HG02870 (cell line): Measurements from ENCODE around the gene SHROOM4.

Experiments used
- ATAC-seq: cut with Tn5 transposase; IDR thresholded peaks from one replicate; pipeline ENCODE4 v1.9.1; 2021; ENCODE audit warnings: mild to moderate bottlenecking, moderate library complexity; ENCODE audit not compliant: unreplicated experiment

The SHROOM4 gene

DNA sequence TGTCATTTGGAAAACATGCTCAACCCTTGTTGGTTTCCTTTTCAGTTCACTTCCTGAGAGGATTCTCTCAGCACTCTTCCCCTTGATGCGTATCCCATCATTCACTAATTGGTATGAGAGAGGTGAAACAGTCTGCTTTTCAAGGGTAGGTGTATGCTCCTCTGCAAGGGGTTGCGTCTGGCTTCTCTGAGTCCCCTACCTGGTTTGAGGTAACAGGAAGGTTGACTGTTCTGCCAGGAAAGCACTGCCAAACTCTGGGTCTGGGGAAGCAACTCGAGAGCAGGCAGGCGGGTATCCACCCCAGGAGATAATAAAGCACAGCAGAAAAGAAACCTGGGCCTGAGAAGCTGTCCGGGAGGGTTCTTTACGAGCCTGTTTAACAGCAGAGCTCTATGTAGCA lies 101.2 kb downstream of the SHROOM4 start:
- ATAC-seq: no peak

DNA sequence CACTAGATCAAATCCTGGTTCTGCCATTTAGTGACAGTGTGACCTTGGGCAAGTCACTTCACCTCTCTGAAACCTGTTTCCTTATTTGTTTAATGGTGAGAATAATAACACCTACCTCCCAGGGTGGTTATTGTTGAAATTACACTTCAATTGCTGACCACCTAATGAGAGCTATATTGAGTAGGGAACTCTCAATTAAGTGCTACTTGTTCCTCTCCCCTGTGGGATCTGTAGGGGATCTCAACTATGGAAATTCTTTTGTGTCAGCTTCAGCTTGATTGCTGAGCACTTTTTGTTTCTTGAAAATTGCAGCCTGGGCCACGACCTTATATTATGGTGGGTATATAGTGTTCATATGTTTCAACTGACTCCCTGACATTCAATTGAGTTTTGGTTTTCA lies 102.1 kb downstream of the SHROOM4 start:
- no peak for ATAC-seq

GRCh38 chrX:50707955-50708699 lies 105.9 kb downstream of the SHROOM4 start:
- ATAC-seq: no peak

GRCh38 chrX:50707405-50707804 lies 106.6 kb downstream of the SHROOM4 start:
- ATAC-seq: no peak

DNA sequence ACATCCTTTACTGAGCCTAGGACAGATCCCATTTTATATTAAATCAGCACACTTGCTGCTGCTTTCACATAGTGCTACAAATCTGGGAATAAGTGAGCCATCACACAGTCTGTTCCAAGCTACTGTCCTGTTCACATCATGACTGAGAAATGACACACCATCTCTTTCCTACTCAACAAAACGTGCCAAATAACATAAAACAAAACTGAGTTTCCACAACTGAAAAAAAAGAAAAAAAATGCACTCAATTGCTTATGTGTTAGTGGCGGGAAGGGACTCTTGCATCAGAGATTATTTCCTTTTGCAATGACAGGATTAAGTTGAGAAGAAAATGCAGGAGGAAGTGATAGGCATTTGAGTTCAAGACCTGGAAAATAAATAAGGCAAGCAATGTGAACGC lies 109.0 kb downstream of the SHROOM4 start:
- ATAC-seq: no peak

GRCh38 chrX:50704360-50704759 lies 109.6 kb downstream of the SHROOM4 start:
- no peak for ATAC-seq

DNA sequence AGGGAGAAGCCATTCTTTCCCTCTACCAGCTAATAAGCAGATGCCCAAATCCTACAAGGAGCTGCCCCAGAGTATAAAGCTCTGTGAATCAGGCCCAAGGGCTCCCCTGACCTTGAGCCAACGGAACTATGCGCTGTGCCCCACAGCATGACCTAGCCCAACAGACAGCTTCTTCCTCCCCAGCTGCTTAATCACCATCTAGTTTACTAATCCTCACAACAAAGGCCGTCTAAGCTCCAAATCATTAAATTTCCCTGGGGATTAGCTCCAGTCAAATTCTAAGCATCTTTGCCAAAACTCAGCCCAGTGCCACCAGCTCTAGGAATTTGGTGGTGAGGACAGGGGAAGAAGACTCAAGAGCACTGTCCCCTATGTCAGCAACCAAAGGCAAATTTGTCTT lies 113.1 kb downstream of the SHROOM4 start:
- no peak for ATAC-seq

DNA sequence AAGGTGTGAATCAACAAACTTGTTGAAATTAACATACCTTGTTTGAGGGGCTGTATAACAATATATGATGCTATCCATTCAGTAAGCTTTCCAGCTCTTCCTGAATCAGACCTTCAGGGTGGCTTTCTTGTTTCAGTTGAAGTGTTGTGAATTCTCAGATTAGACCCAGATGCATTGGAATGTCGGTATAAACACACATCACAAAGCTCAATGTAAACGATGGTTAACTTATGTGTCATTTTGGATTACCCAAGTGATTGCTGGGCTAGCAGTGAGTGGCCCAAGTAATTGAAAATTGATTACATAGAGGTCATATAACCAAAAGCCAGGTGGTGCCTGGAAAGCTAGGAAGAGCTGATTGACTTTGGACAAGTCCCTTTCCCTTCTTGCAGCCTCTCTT lies 115.0 kb downstream of the SHROOM4 start:
- ATAC-seq: no peak

GRCh38 chrX:50697691-50698090 lies 116.3 kb downstream of the SHROOM4 start:
- ATAC-seq: no peak

DNA sequence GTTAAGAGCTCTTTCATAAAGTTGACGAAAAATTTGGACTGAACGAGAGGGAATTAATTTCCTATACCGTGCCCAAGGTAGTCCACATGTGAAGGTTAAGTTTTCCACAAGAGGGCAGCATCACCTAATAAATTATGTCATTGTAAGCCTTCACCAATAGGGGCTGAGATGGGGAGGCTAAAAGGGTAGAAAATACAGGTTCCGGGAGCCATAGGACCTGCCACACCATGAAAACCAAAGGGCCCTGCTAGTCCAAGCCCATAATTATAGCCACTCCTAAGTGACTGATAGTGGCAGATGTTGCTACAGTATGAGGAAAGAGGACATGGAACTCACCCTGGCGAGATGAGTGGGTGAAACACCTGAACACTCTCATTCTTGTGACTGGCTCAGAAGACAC lies 122.2 kb downstream of the SHROOM4 start:
- ATAC-seq: peak; percentile 97

DNA sequence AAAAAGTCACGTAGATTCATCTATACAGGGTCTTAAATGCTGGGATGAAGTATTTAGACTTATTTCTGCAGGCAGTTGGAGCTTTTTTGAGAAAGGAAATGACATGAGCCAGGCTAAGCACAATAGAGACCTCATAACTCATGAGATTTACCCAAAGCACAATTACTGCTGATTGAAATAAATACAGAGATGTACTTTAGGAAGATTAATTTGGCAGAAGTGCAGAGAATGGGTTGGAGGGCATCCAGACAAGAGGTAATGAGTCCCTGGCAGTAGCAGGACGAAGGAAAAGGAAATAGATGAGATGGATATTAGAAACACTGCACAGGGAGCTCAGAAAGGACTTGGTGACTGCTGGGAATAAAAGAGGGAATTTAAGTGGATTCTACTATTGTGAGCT lies 129.1 kb downstream of the SHROOM4 start:
- no peak for ATAC-seq

- no peak for ATAC-seq
Measured at GRCh38 chrX:50680990-50681389, 133.0 kb downstream of the SHROOM4 start.

DNA sequence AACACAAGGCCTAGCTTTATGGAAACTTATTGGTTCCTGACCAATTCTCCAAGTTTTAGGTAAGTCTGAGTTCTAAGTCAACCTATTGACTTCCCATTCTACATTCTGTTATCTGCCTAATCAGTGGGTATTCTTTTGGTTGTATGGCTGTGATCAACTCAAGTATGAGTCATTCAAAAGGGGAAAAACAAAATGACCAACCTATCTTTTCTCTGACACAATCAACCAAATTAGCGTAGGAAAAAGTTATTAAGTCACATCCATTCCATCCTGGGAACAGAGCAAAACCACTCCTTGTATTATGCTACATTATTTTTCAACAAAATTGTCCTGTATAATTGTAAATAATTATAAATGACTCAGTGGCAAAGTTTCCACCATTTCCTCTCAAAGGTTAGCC lies 136.2 kb downstream of the SHROOM4 start:
- ATAC-seq: no peak

GRCh38 chrX:50671661-50672060 lies 142.3 kb downstream of the SHROOM4 start:
- ATAC-seq: no peak

DNA sequence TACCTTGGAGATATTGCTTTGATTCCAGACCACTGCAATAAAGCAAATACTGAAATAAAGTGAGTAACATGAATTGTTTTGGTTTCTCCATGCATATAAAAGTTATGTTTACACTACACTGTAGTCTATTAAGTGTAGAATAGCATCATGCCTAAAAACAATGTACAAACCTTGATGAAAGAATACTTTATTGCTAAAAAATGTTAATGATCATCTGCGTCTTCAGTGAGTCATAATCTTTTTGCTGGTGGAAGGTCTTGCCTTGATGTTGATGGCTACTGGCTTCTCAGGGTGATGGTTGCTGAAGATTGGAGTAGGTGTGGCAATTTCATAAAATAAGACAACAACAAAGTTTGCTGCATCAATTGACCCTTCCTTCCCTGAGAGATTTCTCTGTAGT lies 145.1 kb downstream of the SHROOM4 start:
- ATAC-seq: no peak

DNA sequence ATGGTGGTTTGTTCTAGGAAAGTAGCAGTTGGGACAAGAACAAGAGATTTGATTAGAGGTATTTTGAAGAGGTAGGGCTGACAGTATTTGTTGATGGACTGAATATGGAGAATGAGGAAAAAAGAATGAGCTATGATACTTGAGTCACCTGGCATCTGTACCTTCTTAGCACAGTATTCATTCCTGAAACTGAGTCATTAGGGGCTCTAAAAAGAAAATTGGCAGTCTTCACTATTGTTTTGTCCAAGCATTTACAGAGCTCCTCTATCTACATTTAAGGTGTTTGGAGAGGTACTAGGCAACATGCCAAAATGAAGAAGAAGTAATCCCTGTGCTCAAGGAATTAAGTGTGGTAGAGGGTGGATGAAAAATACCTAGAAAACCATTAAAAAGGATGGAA lies 165.8 kb downstream of the SHROOM4 start:
- no peak for ATAC-seq

GRCh38 chrX:50644496-50644895 lies 169.5 kb downstream of the SHROOM4 start:
- ATAC-seq: no peak

DNA sequence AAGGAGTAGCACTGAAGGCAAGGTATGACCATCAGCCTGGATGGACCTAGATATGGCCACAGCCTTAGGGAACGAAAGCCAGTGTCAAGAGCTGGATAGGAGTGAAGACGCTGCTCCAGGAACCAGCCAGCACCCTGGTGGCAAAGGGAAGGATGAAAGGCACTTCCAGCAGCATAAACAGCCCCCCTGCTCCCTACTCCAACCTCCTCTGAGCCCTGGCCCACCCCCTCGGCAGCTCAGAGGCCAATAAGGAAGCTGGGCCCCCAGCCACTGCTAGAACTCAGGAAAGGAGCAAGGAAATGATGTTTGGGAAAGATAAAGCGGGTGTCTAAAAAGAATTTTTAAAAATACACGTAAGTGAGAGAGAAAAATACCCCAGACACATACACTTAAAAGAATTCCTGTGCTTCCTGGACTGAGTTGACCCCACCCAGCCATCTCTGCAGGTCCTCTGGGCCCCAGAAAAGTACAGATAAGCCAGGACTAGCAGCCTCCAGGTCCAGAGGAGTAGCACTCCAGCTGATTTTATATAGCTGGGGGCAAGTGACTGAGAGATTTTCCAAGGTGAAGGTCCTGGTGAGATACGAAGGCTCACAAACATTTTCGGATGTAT lies 170.4 kb downstream of the SHROOM4 start:
- ATAC-seq: no peak

DNA sequence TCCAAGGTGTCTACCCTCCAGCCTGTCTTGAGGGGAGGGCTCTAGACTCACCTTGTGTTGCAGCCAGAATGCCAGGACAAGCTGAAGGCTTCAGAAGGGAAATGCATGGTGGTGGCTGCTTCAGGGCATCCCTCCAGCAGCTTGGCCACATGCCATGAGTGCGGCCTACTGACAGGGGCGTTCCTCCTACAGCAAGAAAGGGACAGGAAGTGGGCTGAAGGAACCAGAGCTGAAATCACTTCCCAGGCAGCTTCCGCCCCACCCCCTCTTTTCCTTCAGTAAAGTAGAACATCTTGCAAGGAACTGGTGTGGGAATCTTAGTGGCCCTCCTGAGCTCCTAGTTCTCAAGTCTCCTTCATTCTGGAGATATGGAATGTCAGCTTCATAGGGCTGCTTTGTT lies 175.9 kb downstream of the SHROOM4 start:
- ATAC-seq: no peak

DNA sequence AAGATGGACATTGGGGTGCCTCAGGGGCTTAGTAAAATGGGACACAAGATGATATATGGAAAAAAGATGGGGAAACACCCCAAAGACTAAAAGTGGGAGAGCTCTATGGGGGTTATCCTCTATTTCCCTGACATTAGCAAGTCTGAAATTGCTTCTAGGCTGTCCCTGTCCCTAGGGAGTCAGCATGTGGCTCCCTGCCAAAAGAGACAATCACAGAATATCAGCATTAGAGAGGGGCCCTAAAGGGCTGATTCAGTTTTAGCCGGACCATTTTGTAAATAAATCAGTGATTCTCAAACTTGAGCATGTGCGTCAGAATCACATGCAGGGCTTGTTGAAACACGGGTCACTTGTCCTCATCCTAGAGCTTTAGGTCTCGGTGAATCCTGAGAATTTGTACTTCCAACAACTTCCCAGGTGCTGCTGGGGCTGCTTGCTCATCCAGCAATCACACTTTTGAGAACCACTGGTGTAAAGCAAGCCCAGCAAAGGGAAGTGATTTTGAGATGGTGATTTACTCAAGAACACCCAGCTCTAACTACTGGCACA lies 178.1 kb downstream of the SHROOM4 start:
- ATAC-seq: no peak

- ATAC-seq: no peak
Measured at GRCh38 chrX:50635162-50635561, 178.8 kb downstream of the SHROOM4 start.

DNA sequence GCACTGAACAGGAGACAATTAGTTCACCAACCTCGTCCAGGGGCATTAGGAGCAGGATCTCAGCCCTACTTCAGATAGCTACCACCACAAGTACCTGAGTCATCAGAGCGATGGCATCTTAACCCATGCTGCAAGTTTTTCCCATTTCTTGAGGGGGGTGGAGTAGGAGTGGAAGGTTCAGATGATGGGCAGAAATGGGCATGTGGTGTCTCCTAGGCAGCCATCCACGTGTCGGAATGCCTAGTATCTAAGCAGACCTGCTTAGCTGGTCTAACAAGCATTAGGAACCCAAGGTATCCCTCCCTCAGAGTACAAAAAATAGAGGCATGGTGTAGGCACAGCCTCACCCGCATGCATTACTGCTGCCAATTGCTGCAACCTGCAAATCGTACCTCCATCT lies 184.2 kb downstream of the SHROOM4 start:
- no peak for ATAC-seq

DNA sequence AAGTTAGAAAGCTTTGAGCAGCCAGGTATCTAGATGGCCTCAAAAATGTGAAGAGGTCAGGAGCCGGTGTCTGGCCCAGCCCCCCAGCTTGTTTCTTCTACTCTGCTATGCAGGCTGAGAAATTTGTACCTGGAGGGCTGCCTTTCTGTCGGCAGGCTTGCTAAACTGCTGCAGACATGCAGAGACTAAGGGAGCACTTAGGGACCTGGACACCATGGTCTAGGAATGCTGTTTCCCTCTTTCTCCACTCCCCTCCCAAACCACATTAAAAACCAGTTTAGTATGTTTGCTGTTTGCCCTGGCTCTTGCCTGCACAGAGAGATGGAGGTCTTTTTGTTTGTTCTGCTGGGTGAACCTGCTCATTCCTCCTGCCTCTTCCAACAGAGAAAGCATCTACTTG lies 186.3 kb downstream of the SHROOM4 start:
- no peak for ATAC-seq
